ENCODE results near the gene NQO1. TPM values are rescaled to one million over a fixed set of nuclear protein-coding genes. Genes with fewer than 3 reads are reported as not detected.

The NQO1 gene
- 2,154 to 2,357 TPM (median 2,312 TPM) in 5 replicates for total RNA-seq (2022; extraction: Qiagen RNA extraction)

DNA sequence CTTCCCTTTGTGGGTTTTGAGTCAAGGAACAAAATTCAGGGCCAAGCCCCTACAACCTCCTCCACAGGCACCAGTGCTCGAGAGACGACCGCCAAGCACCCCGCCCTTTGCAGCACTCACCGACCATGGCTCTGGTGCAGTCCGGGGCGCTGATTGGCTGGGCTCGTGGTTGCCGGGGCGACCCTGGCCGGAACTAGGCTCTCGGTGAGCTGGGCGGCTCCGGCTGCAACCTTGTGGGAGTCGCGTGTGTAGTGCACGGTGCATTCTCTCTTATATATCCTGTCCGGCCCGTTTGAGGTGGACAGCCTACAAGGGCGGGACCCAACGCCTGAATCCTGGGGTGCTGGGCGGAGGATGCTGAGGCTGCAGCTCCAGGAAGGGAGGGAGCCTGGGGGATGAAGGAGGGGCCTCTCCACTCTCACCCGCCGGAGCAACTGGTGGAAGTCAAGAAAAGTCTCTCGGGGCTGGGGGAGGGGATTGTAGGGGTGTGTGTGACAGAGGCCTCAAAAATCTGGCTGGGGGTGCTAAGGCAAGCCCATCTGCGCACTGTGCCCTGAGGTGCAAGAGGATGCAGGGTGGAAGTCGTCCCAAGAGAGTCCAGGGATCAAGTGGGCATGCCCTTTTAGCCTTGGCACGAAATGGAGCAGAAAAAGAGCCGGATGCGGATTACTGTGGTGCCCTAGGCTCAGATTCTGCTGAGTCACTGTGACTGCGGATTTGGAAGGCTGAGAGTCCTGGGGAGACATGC is at the start of gene NQO1:
NQO1 (minus strand) TSS at position 248 of the 748 bp plus-strand sequence; CDS start at position 127, 121 bp downstream.

DNA sequence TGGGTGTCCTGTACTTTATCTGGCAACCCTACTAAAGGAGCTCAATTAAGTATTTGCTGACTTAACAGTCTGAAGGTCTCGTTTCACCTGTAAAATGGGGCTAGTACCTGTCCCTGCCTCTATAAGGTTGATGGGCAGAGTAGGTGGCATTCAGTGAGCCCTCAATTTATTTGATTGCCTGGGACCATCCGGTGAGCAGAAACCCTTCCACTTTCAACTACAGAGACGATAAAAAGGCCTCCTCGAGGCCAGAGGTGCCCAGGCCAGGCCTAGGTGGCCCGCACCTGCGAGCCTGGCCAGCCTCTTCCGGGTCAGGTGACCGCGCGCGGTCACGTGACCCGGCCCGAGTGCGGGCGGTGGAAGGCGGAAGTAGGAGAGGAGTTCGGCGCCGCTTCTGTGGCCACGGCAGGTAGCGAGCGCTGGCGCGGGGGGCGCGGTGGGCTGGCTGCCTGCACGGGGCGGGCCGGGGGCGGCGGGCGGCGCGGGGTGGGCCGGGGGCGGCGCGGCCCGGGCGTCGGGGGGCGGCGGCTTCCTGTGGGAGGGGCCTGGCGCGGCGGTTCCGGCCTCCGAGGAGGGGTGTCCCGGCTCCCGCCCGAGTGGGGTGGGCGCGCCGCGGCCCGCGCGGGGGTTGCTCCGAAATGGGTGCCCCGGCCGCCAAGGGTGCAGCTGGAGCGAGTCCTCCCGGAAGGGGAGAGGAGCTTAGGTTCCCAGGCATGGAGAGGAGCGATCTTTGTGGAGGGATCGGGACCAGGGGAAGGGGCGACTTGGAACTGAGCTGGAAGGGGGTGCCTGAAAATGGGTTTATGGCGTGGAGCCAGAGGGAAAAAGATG is 35.8 kb upstream of the NQO1 start, which contains the start of gene WWP2:
WWP2 (plus strand) TSS at position 350 of the 831 bp plus-strand sequence. CDS start 24,679 bp downstream, outside the sequence.

DNA sequence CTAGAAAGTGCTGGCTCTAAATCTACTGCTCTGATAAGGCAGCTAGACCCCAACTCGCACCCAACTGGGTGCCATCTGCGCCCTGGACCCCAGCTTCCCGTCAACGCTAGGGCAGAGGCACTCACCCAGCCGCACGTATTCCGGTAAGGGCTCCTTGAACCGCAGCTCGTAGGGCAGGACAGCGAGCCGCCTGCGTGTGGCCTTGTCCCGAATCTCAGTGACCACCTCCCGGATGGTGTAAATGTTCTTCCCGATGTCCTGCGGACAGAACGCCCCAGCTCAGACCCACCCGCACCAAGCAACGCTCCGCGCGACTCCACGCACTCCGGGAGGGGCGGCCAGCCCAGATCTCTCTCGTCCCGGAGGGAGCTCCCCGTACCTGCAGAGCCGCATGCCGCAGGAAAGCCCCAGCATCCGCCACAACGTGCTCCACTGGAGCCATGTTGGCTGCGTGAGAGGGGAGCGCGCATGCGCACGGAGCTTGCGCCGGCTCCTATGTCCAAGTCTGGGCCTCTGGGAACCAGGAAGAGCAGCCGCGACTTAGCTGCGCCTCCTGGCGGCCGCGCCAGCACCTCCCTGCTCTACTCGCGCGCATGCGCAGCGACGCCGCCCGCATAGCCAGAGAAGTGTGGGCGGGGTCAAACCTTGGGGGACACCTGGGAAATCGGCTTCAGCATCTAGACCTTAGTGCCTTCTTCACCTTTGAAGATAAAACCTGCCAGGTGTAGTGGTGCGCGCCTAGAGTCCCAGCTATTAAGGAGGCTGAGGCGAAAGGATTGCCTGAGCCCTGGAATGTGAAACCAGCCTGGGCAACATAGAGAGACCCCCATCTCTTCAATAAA is 28.3 kb upstream of the NQO1 start, which contains the start of gene NOB1:
NOB1 (minus strand) TSS at position 458 of the 842 bp plus-strand sequence; CDS start at position 442, 16 bp downstream.

Other genes starting within 250 kb of the NQO1 start
- 3.4 to 9.5 TPM (median 7.7 TPM) in 5 replicates for gene NFAT5, start 160.6 kb downstream of the NQO1 start, total RNA-seq (2022; extraction: Qiagen RNA extraction)
- gene NOB1, start 28.4 kb upstream of the NQO1 start, total RNA-seq (2022; extraction: Qiagen RNA extraction) = 110 to 121 TPM (median 113 TPM) in 5 replicates
- gene WWP2, start 35.8 kb upstream of the NQO1 start, total RNA-seq (2022; extraction: Qiagen RNA extraction) = 19.1 to 24.6 TPM (median 22.9 TPM) in 5 replicates
- gene CLEC18A, start 224.8 kb upstream of the NQO1 start, total RNA-seq (2022; extraction: Qiagen RNA extraction) = 0.06 to 0.20 TPM (median 0.14 TPM) in 3 of 5 replicates, not detected in the others

All from A549 treated with dexamethasone at 1 μM for 4 hours (cell line).